SK-N-SH (cell line): ENCODE results near the gene PASK. TPM values are rescaled to one million over a fixed set of nuclear protein-coding genes. Genes with fewer than 3 reads are reported as not detected.

ENCODE experiments used
- CTCF ChIA-PET: fragments of 300-600, 350-600 bp; formaldehyde crosslinking; extraction: SDS; loops from one replicate; lab custom pipeline; 2021; lab: Yijun Ruan, JAX
- POLR2A ChIA-PET: fragments of 350-600 bp; sonication (Branson Sonifier 250); formaldehyde crosslinking; extraction: SDS; loops from one replicate; lab custom pipeline; 2020; ENCODE audit warnings: antibody characterized with exemption, inconsistent platforms; lab: Yijun Ruan, JAX
- DNase-seq: peaks from one replicate; pipeline ENCODE4 v3.0.0; 2012
- H2AFZ ChIP-seq: fragments of 200-600 bp; sonication (generic); 2 replicates; pipeline ENCODE4 v1.8.1; 2016; ENCODE audit warnings: antibody characterized with exemption, mild to moderate bottlenecking, low read depth
- H3F3A ChIP-seq: fragments of 200-600 bp; sonication (generic); replicated peaks from 2 replicates; pipeline ENCODE3; 2016; ENCODE audit warnings: antibody characterized with exemption, mild to moderate bottlenecking; ENCODE audit not compliant: insufficient read depth
- H3K27ac ChIP-seq, 2 experiments: fragments of 200-500 bp in 1 of 2; fragments of 200-600 bp in 1 of 2; sonication (Bioruptor generic) in 1 of 2; sonication (generic), shearing (Covaris generic) in 1 of 2; 2 replicates each; pipeline versions ENCODE4 v1.5.1 to v1.6.1; 2014 to 2016; ENCODE audit warnings: low read depth in 2 of 2, inconsistent platforms in 1 of 2, low read length in 1 of 2, mild to moderate bottlenecking in 1 of 2, mixed read lengths in 1 of 2
- H3K27me3 ChIP-seq: fragments of 200-600 bp; sonication (generic), shearing (Covaris generic); 2 replicates; pipeline ENCODE4 v1.6.1; 2016; ENCODE audit warnings: mixed run types; ENCODE audit not compliant: insufficient read depth
- H3K36me3 ChIP-seq, 2 experiments: fragments of 200-500 bp in 1 of 2; fragments of 200-600 bp in 1 of 2; sonication (Bioruptor generic) in 1 of 2; sonication (generic) in 1 of 2; replicated peaks in 1 of 2; 2 replicates each; pipeline versions ENCODE3 to v1.5.1; 2014 to 2016; ENCODE audit warnings: low read length in 1 of 2, mild to moderate bottlenecking in 1 of 2; ENCODE audit not compliant: insufficient read depth in 2 of 2, control insufficient read depth in 1 of 2
- H3K4me1 ChIP-seq, 2 experiments: fragments of 200-500 bp in 1 of 2; fragments of 200-600 bp in 1 of 2; sonication (Bioruptor generic) in 1 of 2; sonication (generic), shearing (Covaris generic) in 1 of 2; 2 replicates each; pipeline versions ENCODE4 v1.5.1 to v1.6.1; 2014 to 2016; ENCODE audit warnings: low read depth in 1 of 2, low read length in 1 of 2, mixed run types in 1 of 2; ENCODE audit not compliant: insufficient read depth in 2 of 2, control insufficient read depth in 1 of 2
- H3K4me2 ChIP-seq: fragments of 200-600 bp; sonication (generic), shearing (Covaris generic); 2 replicates; pipeline ENCODE4 v1.6.1; 2017; ENCODE audit warnings: mixed run types
- H3K4me3 ChIP-seq, 2 experiments: fragments of 200-500 bp in 1 of 2; fragments of 200-600 bp in 1 of 2; sonication (Bioruptor generic) in 1 of 2; sonication (generic), shearing (Covaris generic) in 1 of 2; 2 replicates each; pipeline versions ENCODE4 v1.5.1 to v1.8.1; 2014 to 2016; ENCODE audit warnings: low read depth in 2 of 2, inconsistent platforms in 1 of 2, low read length in 1 of 2, mild to moderate bottlenecking in 1 of 2, mixed read lengths in 1 of 2, moderate library complexity in 1 of 2
- H3K79me2 ChIP-seq: fragments of 200-600 bp; sonication (generic); 2 replicates; pipeline ENCODE4 v1.8.1; 2017; ENCODE audit warnings: mild to moderate bottlenecking; ENCODE audit not compliant: insufficient read depth
- H3K9ac ChIP-seq: fragments of 200-600 bp; sonication (generic); 2 replicates; pipeline ENCODE4 v1.6.1; 2017; ENCODE audit warnings: mixed run types
- H3K9me2 ChIP-seq: fragments of 200-600 bp; sonication (generic); 2 replicates; pipeline ENCODE4 v1.6.1; 2017; ENCODE audit warnings: mixed run types
- H3K9me3 ChIP-seq: fragments of 200-600 bp; sonication (generic); 2 replicates; pipeline ENCODE4 v1.6.1; 2017; ENCODE audit warnings: mixed run types, mild to moderate bottlenecking, moderate library complexity
- H4K20me1 ChIP-seq: fragments of 200-600 bp; sonication (generic); 2 replicates; pipeline ENCODE4 v1.6.1; 2017; ENCODE audit warnings: mild to moderate bottlenecking, mixed run types; ENCODE audit not compliant: insufficient read depth
- CHD2 ChIP-seq: fragments of 150-350 bp; IDR thresholded peaks from 2 replicates; pipeline ENCODE4 v1.6.1; 2018; ENCODE audit warnings: low read length; ENCODE audit not compliant: partially characterized antibody
- EZH2phosphoT487 ChIP-seq: fragments of 200-600 bp; sonication (generic); IDR thresholded peaks from 2 replicates; pipeline ENCODE4 v1.6.1; 2017; ENCODE audit warnings: low read depth, mixed run types, mild to moderate bottlenecking, antibody characterized with exemption, moderate library complexity, borderline replicate concordance
- FOXJ3 ChIP-seq: sonication (generic); formaldehyde crosslinking; IDR thresholded peaks from 2 replicates; pipeline ENCODE4 v1.5.1; 2020; ENCODE audit warnings: mild to moderate bottlenecking, missing genetic modification reagents
- FOXM1 ChIP-seq: IDR thresholded peaks from 2 replicates; pipeline ENCODE4 v1.4.0; 2012; ENCODE audit warnings: low read depth, mild to moderate bottlenecking
- JUND ChIP-seq: IDR thresholded peaks from 2 replicates; pipeline ENCODE4 v1.4.0; 2012
- MXI1 ChIP-seq: IDR thresholded peaks from 2 replicates; pipeline ENCODE4 v1.6.1; 2012; ENCODE audit warnings: mild to moderate bottlenecking, low read depth, low read length, improper control_type of control experiment
- NFIC ChIP-seq: IDR thresholded peaks from 2 replicates; pipeline ENCODE4 v1.4.0; 2012; ENCODE audit warnings: borderline replicate concordance
- NRF1 ChIP-seq: IDR thresholded peaks from 2 replicates; pipeline ENCODE4 v1.6.1; 2012; ENCODE audit warnings: low read depth, mild to moderate bottlenecking, low read length
- RAD21 ChIP-seq: IDR thresholded peaks from 2 replicates; pipeline ENCODE4 v1.6.1; 2012; ENCODE audit warnings: mild to moderate bottlenecking, low read length
- RXRA ChIP-seq: IDR thresholded peaks from 2 replicates; pipeline ENCODE4 v1.4.0; 2012; ENCODE audit warnings: low read depth, mild to moderate bottlenecking, borderline replicate concordance
- SIN3A ChIP-seq: IDR thresholded peaks from 2 replicates; pipeline ENCODE4 v1.6.1; 2012; ENCODE audit warnings: low read depth, mild to moderate bottlenecking, low read length, moderate library complexity, borderline replicate concordance
- TAF1 ChIP-seq: IDR thresholded peaks from 2 replicates; pipeline ENCODE4 v1.6.1; 2012; ENCODE audit warnings: low read depth, mild to moderate bottlenecking, low read length, moderate library complexity, borderline replicate concordance
- TCF12 ChIP-seq: IDR thresholded peaks from 2 replicates; pipeline ENCODE4 v1.4.0; 2012
- YY1 ChIP-seq: IDR thresholded peaks from 2 replicates; pipeline ENCODE4 v1.4.0; 2012; ENCODE audit warnings: low read depth, mild to moderate bottlenecking
- WGBS: methylation state at CpG from one replicate; pipeline ENCODE4 v1.1.6; 2017; ENCODE audit warnings: low lambda C conversion rate; 5-methylcytosine and 5-hydroxymethylcytosine counted together
- polyA plus RNA-seq, 3 experiments: library from polyadenylated mRNA; depleted of rRNA; stranded (reverse); fragments of >200 nt; gene quantifications; 2 replicates each; pipeline ENCODE4 v1.2.3, GENCODE V29; 2012
- TF ChIP-seq, protein P1 (sequence below): fragments of 150-350 bp; IDR thresholded peaks from 2 replicates; pipeline ENCODE4 v1.6.1; 2017; ENCODE audit warnings: antibody characterized with exemption, low read length, low read depth, borderline replicate concordance
- TF ChIP-seq, protein P2 (sequence below): IDR thresholded peaks from 2 replicates; pipeline ENCODE4 v1.4.0; 2012; ENCODE audit warnings: low read depth, borderline replicate concordance
- TF ChIP-seq, protein P3 (sequence below): fragments of 200-600 bp; sonication (generic); IDR thresholded peaks from 2 replicates; pipeline ENCODE4 v1.6.1; 2017; ENCODE audit warnings: antibody characterized with exemption, mild to moderate bottlenecking, moderate library complexity
- TF ChIP-seq, protein P4 (sequence below): IDR thresholded peaks from 2 replicates; pipeline ENCODE4 v1.4.0; 2012; ENCODE audit warnings: low read depth
- TF ChIP-seq, protein P5 (sequence below): IDR thresholded peaks from 2 replicates; pipeline ENCODE4 v1.4.0; 2012; ENCODE audit warnings: low read depth, borderline replicate concordance

Gene PASK
- polyA plus RNA-seq, 1 of the 3 experiments (the other 2 are of a cell fraction): 6.3 TPM

DNA sequence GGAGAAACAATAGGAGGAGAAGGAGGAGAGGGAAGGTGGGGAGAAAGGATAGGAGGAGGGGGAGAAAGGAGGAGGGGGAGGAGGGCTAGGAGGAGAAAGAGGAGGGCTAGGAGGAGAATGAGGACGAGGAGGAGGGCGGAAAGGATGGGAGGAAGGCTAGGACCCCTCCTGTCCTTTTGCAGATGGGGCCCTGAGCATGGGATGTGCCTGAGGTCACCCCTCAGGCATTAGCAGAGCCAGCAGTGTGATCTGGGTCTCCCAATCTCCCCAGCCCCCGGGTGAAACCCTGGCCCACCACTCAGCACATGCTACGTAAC is 38.6 kb upstream of the PASK start:
- no peak overlapping the region for H3K9ac ChIP-seq
- POLR2A ChIA-PET: no interaction called here
- no peaks in the 10 kb centered on the region for H3K79me2 ChIP-seq
- TF ChIP-seq FOXM1 (no peak), TAF1 (no peak), NFIC (no peak), FOXJ3 (CRISPR knock-in tag) (no peak), NRF1 (no peak), CHD2 (no peak), RXRA (no peak), JUND (no peak), TCF12 (no peak), SIN3A (no peak), RAD21 (no peak), MXI1 (no peak), YY1 (no peak), EZH2phosphoT487 (no peak)
- TF ChIP-seq, protein P1, sequence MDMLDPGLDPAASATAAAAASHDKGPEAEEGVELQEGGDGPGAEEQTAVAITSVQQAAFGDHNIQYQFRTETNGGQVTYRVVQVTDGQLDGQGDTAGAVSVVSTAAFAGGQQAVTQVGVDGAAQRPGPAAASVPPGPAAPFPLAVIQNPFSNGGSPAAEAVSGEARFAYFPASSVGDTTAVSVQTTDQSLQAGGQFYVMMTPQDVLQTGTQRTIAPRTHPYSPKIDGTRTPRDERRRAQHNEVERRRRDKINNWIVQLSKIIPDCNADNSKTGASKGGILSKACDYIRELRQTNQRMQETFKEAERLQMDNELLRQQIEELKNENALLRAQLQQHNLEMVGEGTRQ: no peak
- TF ChIP-seq, protein P2, sequence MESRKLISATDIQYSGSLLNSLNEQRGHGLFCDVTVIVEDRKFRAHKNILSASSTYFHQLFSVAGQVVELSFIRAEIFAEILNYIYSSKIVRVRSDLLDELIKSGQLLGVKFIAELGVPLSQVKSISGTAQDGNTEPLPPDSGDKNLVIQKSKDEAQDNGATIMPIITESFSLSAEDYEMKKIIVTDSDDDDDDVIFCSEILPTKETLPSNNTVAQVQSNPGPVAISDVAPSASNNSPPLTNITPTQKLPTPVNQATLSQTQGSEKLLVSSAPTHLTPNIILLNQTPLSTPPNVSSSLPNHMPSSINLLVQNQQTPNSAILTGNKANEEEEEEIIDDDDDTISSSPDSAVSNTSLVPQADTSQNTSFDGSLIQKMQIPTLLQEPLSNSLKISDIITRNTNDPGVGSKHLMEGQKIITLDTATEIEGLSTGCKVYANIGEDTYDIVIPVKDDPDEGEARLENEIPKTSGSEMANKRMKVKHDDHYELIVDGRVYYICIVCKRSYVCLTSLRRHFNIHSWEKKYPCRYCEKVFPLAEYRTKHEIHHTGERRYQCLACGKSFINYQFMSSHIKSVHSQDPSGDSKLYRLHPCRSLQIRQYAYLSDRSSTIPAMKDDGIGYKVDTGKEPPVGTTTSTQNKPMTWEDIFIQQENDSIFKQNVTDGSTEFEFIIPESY: no peak
- TF ChIP-seq, protein P3, sequence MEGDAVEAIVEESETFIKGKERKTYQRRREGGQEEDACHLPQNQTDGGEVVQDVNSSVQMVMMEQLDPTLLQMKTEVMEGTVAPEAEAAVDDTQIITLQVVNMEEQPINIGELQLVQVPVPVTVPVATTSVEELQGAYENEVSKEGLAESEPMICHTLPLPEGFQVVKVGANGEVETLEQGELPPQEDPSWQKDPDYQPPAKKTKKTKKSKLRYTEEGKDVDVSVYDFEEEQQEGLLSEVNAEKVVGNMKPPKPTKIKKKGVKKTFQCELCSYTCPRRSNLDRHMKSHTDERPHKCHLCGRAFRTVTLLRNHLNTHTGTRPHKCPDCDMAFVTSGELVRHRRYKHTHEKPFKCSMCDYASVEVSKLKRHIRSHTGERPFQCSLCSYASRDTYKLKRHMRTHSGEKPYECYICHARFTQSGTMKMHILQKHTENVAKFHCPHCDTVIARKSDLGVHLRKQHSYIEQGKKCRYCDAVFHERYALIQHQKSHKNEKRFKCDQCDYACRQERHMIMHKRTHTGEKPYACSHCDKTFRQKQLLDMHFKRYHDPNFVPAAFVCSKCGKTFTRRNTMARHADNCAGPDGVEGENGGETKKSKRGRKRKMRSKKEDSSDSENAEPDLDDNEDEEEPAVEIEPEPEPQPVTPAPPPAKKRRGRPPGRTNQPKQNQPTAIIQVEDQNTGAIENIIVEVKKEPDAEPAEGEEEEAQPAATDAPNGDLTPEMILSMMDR: no peak
- TF ChIP-seq, protein P4, sequence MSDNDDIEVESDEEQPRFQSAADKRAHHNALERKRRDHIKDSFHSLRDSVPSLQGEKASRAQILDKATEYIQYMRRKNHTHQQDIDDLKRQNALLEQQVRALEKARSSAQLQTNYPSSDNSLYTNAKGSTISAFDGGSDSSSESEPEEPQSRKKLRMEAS: no peak
- TF ChIP-seq, protein P5, sequence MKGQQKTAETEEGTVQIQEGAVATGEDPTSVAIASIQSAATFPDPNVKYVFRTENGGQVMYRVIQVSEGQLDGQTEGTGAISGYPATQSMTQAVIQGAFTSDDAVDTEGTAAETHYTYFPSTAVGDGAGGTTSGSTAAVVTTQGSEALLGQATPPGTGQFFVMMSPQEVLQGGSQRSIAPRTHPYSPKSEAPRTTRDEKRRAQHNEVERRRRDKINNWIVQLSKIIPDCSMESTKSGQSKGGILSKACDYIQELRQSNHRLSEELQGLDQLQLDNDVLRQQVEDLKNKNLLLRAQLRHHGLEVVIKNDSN: no peak
- TF ChIP-seq, all 33 proteins: peak for 0
- no peak for DNase-seq
- no peak overlapping the region for H3K4me3 ChIP-seq
- no peak overlapping the region for H2AFZ ChIP-seq
- H3K9me3 ChIP-seq: no peaks in the 10 kb centered on the region
- H4K20me1 ChIP-seq: no peaks in the 10 kb centered on the region
- CTCF ChIA-PET: no interaction called here
- H3F3A ChIP-seq: no peaks in the 10 kb centered on the region
- no peaks in the 10 kb centered on the region for H3K27me3 ChIP-seq
- H3K27ac ChIP-seq: no peak overlapping the region
- no peaks in the 10 kb centered on the region for H3K9me2 ChIP-seq
- WGBS: 75% methylated on average over 4 of the region's 4 CpGs
- H3K4me2 ChIP-seq: no peak overlapping the region
- peaks cover 0 to 2% of the 10 kb centered on the region in 2 experiments for H3K36me3 ChIP-seq
- no peaks in the 10 kb centered on the region for H3K4me1 ChIP-seq
